Measurements from ENCODE around the gene PFDN2. TPM values are rescaled to one million over a fixed set of nuclear protein-coding genes. Genes with fewer than 3 reads are reported as not detected.

The PFDN2 gene
- total RNA-seq, 1 donor from 2014 or later: 74.1 TPM

- H3K9ac ChIP-seq: no peak overlapping the region
- peaks cover 11% of the 10 kb centered on the region for H3K4me1 ChIP-seq
- no peak for DNase-seq (ENCODE audit: low spot score)
- no peaks in the 10 kb centered on the region for H3K36me3 ChIP-seq
- H3K9me3 Mint-ChIP-seq: no peaks in the 10 kb centered on the region
- peaks cover 30% of the 10 kb centered on the region for H3F3A ChIP-seq (ENCODE audit: low read depth)
- H3K9me3 ChIP-seq (ENCODE audit: low read depth): no peaks in the 10 kb centered on the region
- H3K36me3 Mint-ChIP-seq: peaks cover 6% of the 10 kb centered on the region
- peaks cover 41% of the 10 kb centered on the region for H4K20me1 ChIP-seq (ENCODE audit: low read depth)
- H3K27me3 ChIP-seq: no peaks in the 10 kb centered on the region
- peaks cover 25% of the 10 kb centered on the region for H3K4me1 Mint-ChIP-seq
- H3K27ac Mint-ChIP-seq: no peak overlapping the region
- H3K4me2 ChIP-seq: no peak overlapping the region
- H2AFZ ChIP-seq (replicated peaks): no peak overlapping the region
- H3K79me2 ChIP-seq (ENCODE audit: low read depth): peaks cover 91% of the 10 kb centered on the region
- peaks cover 7% of the 10 kb centered on the region for H3K27me3 Mint-ChIP-seq (ENCODE audit: insufficient read depth, low read depth)
- H3K27ac ChIP-seq: no peak overlapping the region
- H3K4me3 Mint-ChIP-seq: no peak overlapping the region
- H3K4me3 ChIP-seq: no peak overlapping the region
- TF ChIP-seq EZH2 (IDR thresholded peaks at IDR 0.05): no peak
- TF ChIP-seq CTCF (IDR thresholded peaks at IDR 0.05): no peak
- no peak for TF ChIP-seq EZH2phosphoT487 (IDR thresholded peaks at IDR 0.05)
These were observed 2.6 kb downstream of the PFDN2 start for GRCh38 chr1:161115132-161115711.

GRCh38 chr1:161114556-161114955, 3.3 kb downstream of the PFDN2 start:
- Histone ChIP-seq H3K9me3 (ENCODE audit: low read depth) (no peaks in the 10 kb centered on the region), H3F3A (ENCODE audit: low read depth) (peaks cover 24% of the 10 kb centered on the region), H3K27me3 (no peaks in the 10 kb centered on the region), H3K9ac (no peak overlapping the region), H2AFZ (replicated peaks) (no peak overlapping the region), H3K36me3 (no peaks in the 10 kb centered on the region), H3K4me1 (peaks cover 10% of the 10 kb centered on the region), H3K4me2 (no peak overlapping the region), H4K20me1 (ENCODE audit: low read depth) (peaks cover 38% of the 10 kb centered on the region), H3K79me2 (ENCODE audit: low read depth) (peaks cover 97% of the 10 kb centered on the region), H3K27ac (no peak overlapping the region), H3K4me3 (no peak overlapping the region)
- no peak for DNase-seq (ENCODE audit: low spot score)
- Mint-ChIP-seq H3K4me3 (no peak overlapping the region), H3K4me1 (peaks cover 20% of the 10 kb centered on the region), H3K36me3 (peaks cover 2% of the 10 kb centered on the region), H3K9me3 (no peaks in the 10 kb centered on the region), H3K27ac (no peak overlapping the region), H3K27me3 (ENCODE audit: insufficient read depth, low read depth) (peaks cover 7% of the 10 kb centered on the region)
- TF ChIP-seq EZH2phosphoT487 (IDR thresholded peaks at IDR 0.05) (no peak), EZH2 (IDR thresholded peaks at IDR 0.05) (no peak), CTCF (IDR thresholded peaks at IDR 0.05) (no peak)

- Histone ChIP-seq H3K27me3 (no peaks in the 10 kb centered on the region), H3K27ac (no peak overlapping the region), H3K36me3 (no peaks in the 10 kb centered on the region), H3K4me3 (no peak overlapping the region), H4K20me1 (ENCODE audit: low read depth) (peaks cover 32% of the 10 kb centered on the region), H3F3A (ENCODE audit: low read depth) (peaks cover 18% of the 10 kb centered on the region), H3K4me1 (peaks cover 4% of the 10 kb centered on the region), H3K9me3 (ENCODE audit: low read depth) (no peaks in the 10 kb centered on the region), H2AFZ (replicated peaks) (no peak overlapping the region), H3K79me2 (ENCODE audit: low read depth) (peaks cover 97% of the 10 kb centered on the region), H3K4me2 (no peak overlapping the region), H3K9ac (no peak overlapping the region)
- H3K27ac Mint-ChIP-seq: no peak overlapping the region
- TF ChIP-seq CTCF (IDR thresholded peaks at IDR 0.05) (no peak), EZH2phosphoT487 (IDR thresholded peaks at IDR 0.05) (no peak), EZH2 (IDR thresholded peaks at IDR 0.05) (no peak)
- DNase-seq (ENCODE audit: low spot score): no peak
- no peak overlapping the region for H3K4me3 Mint-ChIP-seq
- peaks cover 7% of the 10 kb centered on the region for H3K27me3 Mint-ChIP-seq (ENCODE audit: insufficient read depth, low read depth)
- H3K4me1 Mint-ChIP-seq: peaks cover 13% of the 10 kb centered on the region
- H3K9me3 Mint-ChIP-seq: no peaks in the 10 kb centered on the region
- H3K36me3 Mint-ChIP-seq: peaks cover 4% of the 10 kb centered on the region
These were observed 3.9 kb downstream of the PFDN2 start for GRCh38 chr1:161113915-161114314.
